H1 (cell line): ENCODE results near the gene STARD13. TPM values are rescaled to one million over a fixed set of nuclear protein-coding genes. Genes with fewer than 3 reads are reported as not detected.

Source experiments
- CTCF ChIA-PET: fragments of 300-600 bp; sonication (Branson Sonifier 250); formaldehyde crosslinking; loops from one replicate; lab custom pipeline; 2021; ENCODE audit not compliant: partially characterized antibody; lab: Charles Lee
- POLR2A ChIA-PET: fragments of 300-600 bp; sonication (Branson Sonifier 250); formaldehyde crosslinking; loops from one replicate; lab custom pipeline; 2021; ENCODE audit warnings: inconsistent platforms; ENCODE audit not compliant: partially characterized antibody; lab: Charles Lee
- DNase-seq, 2 experiments: peaks; one replicate each; pipeline versions ENCODE4 v3.0.0 to v3.0.0-alpha.2; 2010 to 2022; ENCODE audit warnings: low spot score in 2 of 2, low read depth in 1 of 2, mixed read lengths in 1 of 2
- FAIRE-seq: peaks from 2 replicates; lab custom pipeline; 2011; peaks lifted over from hg19 to GRCh38; lab: Jason Lieb, UNC
- H2AFZ ChIP-seq: 2 replicates; pipeline ENCODE4 v1.8.1; 2012; ENCODE audit warnings: low read length, inconsistent platforms
- H2AK5ac ChIP-seq: 2 replicates; pipeline ENCODE4 v1.6.1; 2013; ENCODE audit warnings: low read depth, low read length
- H2BK120ac ChIP-seq: replicated peaks from 2 replicates; pipeline ENCODE3; 2013; ENCODE audit warnings: low read depth, low read length, inconsistent platforms
- H2BK12ac ChIP-seq: 2 replicates; pipeline ENCODE4 v1.6.1; 2013; ENCODE audit warnings: low read depth, low read length
- H2BK15ac ChIP-seq: 2 replicates; pipeline ENCODE4 v1.6.1; 2013; ENCODE audit warnings: low read length
- H2BK20ac ChIP-seq: 2 replicates; pipeline ENCODE4 v1.6.1; 2013; ENCODE audit warnings: low read length
- H2BK5ac ChIP-seq: 2 replicates; pipeline ENCODE4 v1.6.1; 2013; ENCODE audit warnings: low read depth, low read length
- H3K14ac ChIP-seq: 2 replicates; pipeline ENCODE4 v1.6.1; 2013; ENCODE audit warnings: inconsistent platforms; ENCODE audit not compliant: insufficient read length
- H3K18ac ChIP-seq: 2 replicates; pipeline ENCODE4 v1.6.1; 2013; ENCODE audit warnings: low read length; ENCODE audit errors: extremely low read depth
- H3K23ac ChIP-seq: 2 replicates; pipeline ENCODE4 v1.6.1; 2013; ENCODE audit warnings: inconsistent platforms; ENCODE audit not compliant: insufficient read length
- H3K23me2 ChIP-seq: 2 replicates; pipeline ENCODE4 v1.6.1; 2013; ENCODE audit warnings: low read depth, low read length
- H3K27ac ChIP-seq: 2 replicates; pipeline ENCODE4 v1.6.1; 2011; ENCODE audit warnings: low read depth, low read length, inconsistent platforms
- H3K27me3 ChIP-seq, 4 experiments: replicated peaks in 1 of 4; 1 replicate in 1 of 4; 2 replicates in 3 of 4; pipeline versions ENCODE4 v1.6.1 to v1.8.1; 2011 to 2013; ENCODE audit warnings: low read length in 3 of 4, mild to moderate bottlenecking in 3 of 4, inconsistent platforms in 2 of 4, mixed read lengths in 2 of 4, moderate library complexity in 1 of 4; ENCODE audit not compliant: control insufficient read depth in 3 of 4, insufficient read depth in 3 of 4; ENCODE audit errors: extremely low read depth in 1 of 4
- H3K36me3 ChIP-seq, 4 experiments: 2 replicates each; pipeline versions ENCODE4 v1.6.1 to v1.8.1; 2011 to 2013; ENCODE audit warnings: mild to moderate bottlenecking in 4 of 4, low read length in 3 of 4, moderate library complexity in 2 of 4, control low read depth in 1 of 4, inconsistent platforms in 1 of 4; ENCODE audit not compliant: insufficient read depth in 4 of 4, control insufficient read depth in 2 of 4
- H3K4ac ChIP-seq: replicated peaks from 2 replicates; pipeline ENCODE3; 2013; ENCODE audit warnings: low read length, low read depth, mixed read lengths, inconsistent platforms; ENCODE audit not compliant: insufficient read length
- H3K4me1 ChIP-seq, 4 experiments: replicated peaks in 1 of 4; 1 replicate in 1 of 4; 2 replicates in 3 of 4; pipeline versions ENCODE4 v1.6.1 to v1.8.1; 2011 to 2013; ENCODE audit warnings: low read length in 3 of 4, inconsistent platforms in 2 of 4, mixed read lengths in 1 of 4; ENCODE audit not compliant: insufficient read depth in 4 of 4, control insufficient read depth in 3 of 4
- H3K4me2 ChIP-seq, 2 experiments: 2 replicates each; pipeline versions ENCODE4 v1.6.1 to v1.8.1; 2011 to 2013; ENCODE audit warnings: low read depth in 2 of 2, low read length in 2 of 2, control low read depth in 1 of 2, inconsistent platforms in 1 of 2, mild to moderate bottlenecking in 1 of 2; ENCODE audit not compliant: insufficient read depth in 1 of 2
- H3K4me3 ChIP-seq, 4 experiments: fragments of 200-600, 300-600 bp in 1 of 4; sonication (generic), shearing (Covaris generic), sonication (Bioruptor Twin) in 1 of 4; 2 replicates each; pipeline versions ENCODE4 v1.5.1 to v1.8.1; 2011 to 2016; ENCODE audit warnings: low read length in 4 of 4, low read depth in 3 of 4, control low read depth in 2 of 4, inconsistent platforms in 2 of 4, mild to moderate bottlenecking in 2 of 4, mixed read lengths in 1 of 4, moderate library complexity in 1 of 4; ENCODE audit not compliant: insufficient read depth in 2 of 4; ENCODE audit errors: extremely low read depth in 1 of 4
- H3K56ac ChIP-seq: replicated peaks from 2 replicates; pipeline ENCODE3; 2013; ENCODE audit warnings: low read depth, mild to moderate bottlenecking, mixed read lengths, low read length, inconsistent platforms; ENCODE audit not compliant: insufficient read length
- H3K79me1 ChIP-seq: 2 replicates; pipeline ENCODE4 v1.6.1; 2013; ENCODE audit warnings: low read depth, low read length, control low read depth
- H3K79me2 ChIP-seq, 2 experiments: 2 replicates each; pipeline versions ENCODE4 v1.6.1 to v1.8.1; 2012 to 2013; ENCODE audit warnings: low read length in 2 of 2, mild to moderate bottlenecking in 2 of 2, inconsistent platforms in 1 of 2; ENCODE audit not compliant: insufficient read depth in 2 of 2, control insufficient read depth in 1 of 2
- H3K9ac ChIP-seq, 4 experiments: replicated peaks in 1 of 4; 1 replicate in 1 of 4; 2 replicates in 3 of 4; pipeline versions ENCODE4 v1.6.1 to v1.8.1; 2011 to 2013; ENCODE audit warnings: low read depth in 3 of 4, low read length in 3 of 4, control low read depth in 2 of 4, mild to moderate bottlenecking in 2 of 4, moderate library complexity in 2 of 4, inconsistent platforms in 1 of 4; ENCODE audit errors: extremely low read depth in 1 of 4
- H3K9me3 ChIP-seq, 2 experiments: 2 replicates each; pipeline versions ENCODE4 v1.6.1 to v1.8.1; 2012 to 2013; ENCODE audit warnings: mild to moderate bottlenecking in 2 of 2, moderate library complexity in 2 of 2, control low read depth in 1 of 2, inconsistent platforms in 1 of 2, low read depth in 1 of 2, low read length in 1 of 2, mixed read lengths in 1 of 2; ENCODE audit not compliant: insufficient read depth in 2 of 2
- H4K20me1 ChIP-seq, 2 experiments: replicated peaks in 1 of 2; 2 replicates each; pipeline versions ENCODE3 to v1.8.1; 2011 to 2013; ENCODE audit warnings: inconsistent platforms in 2 of 2, low read length in 2 of 2, mild to moderate bottlenecking in 1 of 2; ENCODE audit not compliant: insufficient read depth in 2 of 2, control insufficient read depth in 1 of 2
- H4K5ac ChIP-seq: 2 replicates; pipeline ENCODE4 v1.6.1; 2013; ENCODE audit warnings: low read length, low read depth, mixed read lengths, inconsistent platforms; ENCODE audit not compliant: insufficient read length
- H4K8ac ChIP-seq: 2 replicates; pipeline ENCODE4 v1.8.0; 2013; ENCODE audit warnings: mild to moderate bottlenecking, moderate library complexity, low read length, inconsistent platforms; ENCODE audit not compliant: insufficient read depth; ENCODE audit errors: extremely low read depth
- H4K91ac ChIP-seq: replicated peaks from 2 replicates; pipeline ENCODE3; 2013; ENCODE audit warnings: low read length, mixed read lengths, inconsistent platforms; ENCODE audit not compliant: insufficient read length
- ATF3 ChIP-seq: IDR thresholded peaks from 2 replicates; pipeline ENCODE4 v1.6.1; 2011; ENCODE audit warnings: low read depth, mild to moderate bottlenecking, low read length; ENCODE audit not compliant: insufficient read depth
- CBX8 ChIP-seq: fragments of 300-800, 300-1000 bp; sonication (generic); IDR thresholded peaks from 2 replicates; pipeline ENCODE4 v1.7.1; 2016; ENCODE audit warnings: low read depth, low read length, borderline replicate concordance
- EGR1 ChIP-seq: IDR thresholded peaks from 2 replicates; pipeline ENCODE4 v1.6.1; 2011; ENCODE audit warnings: low read depth, low read length, borderline replicate concordance
- GTF2F1 ChIP-seq: IDR thresholded peaks from 2 replicates; pipeline ENCODE4 v1.6.1; 2012; ENCODE audit warnings: low read depth, low read length, improper control_type of control experiment, borderline replicate concordance
- SP4 ChIP-seq: IDR thresholded peaks from 2 replicates; pipeline ENCODE4 v1.6.1; 2012; ENCODE audit warnings: low read length, inconsistent platforms
- YY1 ChIP-seq: IDR thresholded peaks from 2 replicates; pipeline ENCODE4 v1.6.1; 2011; ENCODE audit warnings: low read depth, mild to moderate bottlenecking, low read length
- WGBS, 2 experiments: shearing (Covaris generic) in 1 of 2; methylation state at CpG; one replicate each; pipeline versions ENCODE4 v1.1.6 to v1.1.7; 2013 to 2015; ENCODE audit warnings: low lambda C conversion rate in 2 of 2, mixed read lengths in 2 of 2, inconsistent platforms in 1 of 2, low coverage in 1 of 2, missing lambda C conversion rate in 1 of 2; ENCODE audit not compliant: insufficient replicate concordance in 2 of 2, insufficient coverage in 1 of 2, insufficient read length in 1 of 2; ENCODE audit errors: extremely low coverage in 1 of 2, missing lambda C conversion rate in 1 of 2; 5-methylcytosine and 5-hydroxymethylcytosine counted together
- polyA plus RNA-seq, 7 experiments: library from polyadenylated mRNA; depleted of rRNA in 3 of 7; stranded (reverse) in 5 of 7; unstranded in 2 of 7; fragments of >200 nt in 5 of 7; fragments of 200-250 nt in 2 of 7; gene quantifications; 1 replicate in 5 of 7; 2 replicates in 1 of 7; 4 replicates in 1 of 7; pipeline versions ENCODE4 v1.2.1 to v1.2.3, GENCODE V29; 2011 to 2013; ENCODE audit warnings: missing spikeins in 2 of 7, mixed read lengths in 2 of 7
- total RNA-seq: library from RNA; stranded (reverse); fragmentation: NEBNext Ultra II Directional; extraction: Animal tissue kit (Norgen Biotek cat#: 25700); gene quantifications from 2 replicates; pipeline ENCODE4 v1.2.1, GENCODE V29; 2021

The STARD13 gene
- total and polyA plus RNA-seq, 2 of the 8 experiments (the other 6 are each of a cell fraction or from before 2014, with no cell fraction given): 0.82 to 2.9 TPM

- no peak for FAIRE-seq
- no peaks in the 10 kb centered on the region; a peak in 1 of 4 replicates for H3K79me2 ChIP-seq
- H3K56ac ChIP-seq: no peak overlapping the region
- TF ChIP-seq CBX8 (no peak), YY1 (no peak), SP4 (no peak), EGR1 (no peak), ATF3 (no peak), GTF2F1 (no peak)
Observed at GRCh38 chr13:33265607-33266006, 19.9 kb downstream of the STARD13 start.

More at GRCh38 chr13:33265607-33266006, 19.9 kb downstream of the STARD13 start:
- Histone ChIP-seq H3K18ac (no peak overlapping the region), H3K4me1 (peaks cover 0 to 10% (median 3%) of the 10 kb centered on the region in 4 experiments; a peak in 4 of 7 replicates), H2AK5ac (no peak overlapping the region), H3K4me2 (no peak overlapping the region), H2BK5ac (no peak overlapping the region), H2BK12ac (no peak overlapping the region), H3K9ac (no peak overlapping the region), H4K8ac (no peak overlapping the region), H4K20me1 (no peaks in the 10 kb centered on the region), H3K27me3 (no peaks in the 10 kb centered on the region), H3K36me3 (no peaks in the 10 kb centered on the region), H3K23ac (no peak overlapping the region), H3K27ac (no peak overlapping the region), H3K14ac (no peak overlapping the region), H3K23me2 (no peaks in the 10 kb centered on the region; the same call in 1 of the 2 replicates), H2BK20ac (no peak overlapping the region), H2BK120ac (no peak overlapping the region), H3K9me3 (no peaks in the 10 kb centered on the region), H3K4ac (no peak overlapping the region), H2BK15ac (no peak overlapping the region), H4K5ac (no peak overlapping the region), H4K91ac (no peak overlapping the region), H3K4me3 (no peak overlapping the region), H2AFZ (no peak overlapping the region), H3K79me1 (no peaks in the 10 kb centered on the region; the same call in 1 of the 2 replicates)
- no peak for DNase-seq
- WGBS, 2 experiments: 88% methylated on average over 2 of the region's 2 CpGs; no CpG with 5 or more reads in 1 of the 2 experiments
- CTCF ChIA-PET: interaction anchor here (0.6 to 1.7 kb wide), 3 partner anchors 21 to 37 kb away, joined by 3 to 6 read pairs (median 3); no protein-coding TSS in a partner anchor
- POLR2A ChIA-PET: no interaction called here
